WI38 (cell line): ENCODE data around the gene WDR83.
"Not testable (repeated sequence)": the region's sequence is repeated elsewhere in the genome, so short reads cannot be mapped to it uniquely, and the experiment has no call there.

Source experiments
- H3K4me3 ChIP-seq: 2 replicates; pipeline ENCODE4 v1.5.1; 2011; ENCODE audit warnings: low read depth, mild to moderate bottlenecking, control low read depth, low read length
- CTCF ChIP-seq: IDR thresholded peaks from 2 replicates; pipeline ENCODE4 v1.5.1; 2012; ENCODE audit warnings: low read depth, mild to moderate bottlenecking, control low read depth, low read length

The WDR83 gene

GRCh38 chr19:12629215-12629614 lies 37.4 kb upstream of the WDR83 start:
- no peak for TF ChIP-seq CTCF
- H3K4me3 ChIP-seq = no peak overlapping the region

GRCh38 chr19:12636631-12637030 lies 30.0 kb upstream of the WDR83 start:
- H3K4me3 ChIP-seq = no peak overlapping the region
- no peak for TF ChIP-seq CTCF

- TF ChIP-seq CTCF = no peak
- no peak overlapping the region for H3K4me3 ChIP-seq
Measured at GRCh38 chr19:12638611-12639182, 27.9 kb upstream of the WDR83 start.

- TF ChIP-seq CTCF = peak; percentile 68
- no peak overlapping the region for H3K4me3 ChIP-seq
Measured at GRCh38 chr19:12639901-12640613, 26.6 kb upstream of the WDR83 start.

GRCh38 chr19:12641456-12641855 lies 25.2 kb upstream of the WDR83 start:
- no peak overlapping the region for H3K4me3 ChIP-seq
- TF ChIP-seq CTCF = no peak

- no peak for TF ChIP-seq CTCF
- H3K4me3 ChIP-seq = no peak overlapping the region
Measured at GRCh38 chr19:12642506-12642905, 24.1 kb upstream of the WDR83 start.

GRCh38 chr19:12643716-12644115 lies 22.9 kb upstream of the WDR83 start:
- not testable (repeated sequence) for H3K4me3 ChIP-seq

- H3K4me3 ChIP-seq = no peak overlapping the region
- TF ChIP-seq CTCF = no peak
Measured at GRCh38 chr19:12646551-12646950, 20.1 kb upstream of the WDR83 start.
